Sigmoid colon (tissue), 7 donors: ENCODE data around the gene ZNF248. TPM values are rescaled to one million over a fixed set of nuclear protein-coding genes. Genes with fewer than 3 reads are reported as not detected.

ENCODE experiments used
- DNase-seq: peaks from one replicate; pipeline ENCODE4 v3.0.0-alpha.2; 2019
- H3K27ac ChIP-seq, 4 donors: fragments of 200-600 bp; sonication (generic); one replicate each; pipeline ENCODE4 v1.5.1; 2016 to 2019; ENCODE audit warnings: mild to moderate bottlenecking in 1 of 4
- H3K27me3 ChIP-seq, 3 donors: fragments of 200-600 bp; sonication (generic); one replicate each; pipeline ENCODE4 v1.5.1; 2019; ENCODE audit warnings: mild to moderate bottlenecking in 1 of 3
- H3K36me3 ChIP-seq, 4 donors: fragments of 200-600 bp; sonication (generic); one replicate each; pipeline ENCODE4 v1.5.1; 2016 to 2019
- H3K4me1 ChIP-seq, 4 donors: fragments of 200-600 bp; sonication (generic); one replicate each; pipeline ENCODE4 v1.5.1; 2017 to 2019
- H3K4me3 ChIP-seq, 4 donors: fragments of 200-600 bp; sonication (generic); one replicate each; pipeline ENCODE4 v1.5.1; 2017 to 2019; ENCODE audit warnings: mild to moderate bottlenecking in 2 of 4, moderate library complexity in 1 of 4
- H3K9me3 ChIP-seq, 4 donors: fragments of 200-600 bp in 3 of 4; sonication (generic) in 3 of 4; one replicate each; pipeline versions ENCODE4 v1.5.1 to v1.6.1; 2013 to 2019
- CTCF ChIP-seq, 4 experiments: fragments of 450-650 bp in 3 of 4; fragments of 200-600 bp in 1 of 4; IDR thresholded peaks; one replicate each; pipeline ENCODE4 v1.5.1; 2016 to 2019; ENCODE audit warnings: antibody characterized with exemption in 4 of 4, mild to moderate bottlenecking in 3 of 4, moderate library complexity in 2 of 4
- EP300 ChIP-seq, 4 donors: sonication (generic); formaldehyde crosslinking; IDR thresholded peaks; one replicate each; pipeline ENCODE4 v1.6.1; 2017; ENCODE audit warnings: antibody characterized with exemption in 4 of 4
- POLR2A ChIP-seq, 2 donors: fragments of 450-650 bp; IDR thresholded peaks; one replicate each; pipeline ENCODE4 v1.6.1; 2016; ENCODE audit warnings: antibody characterized with exemption in 2 of 2, mild to moderate bottlenecking in 2 of 2, moderate library complexity in 2 of 2
- POLR2AphosphoS5 ChIP-seq, 4 donors: sonication (generic); formaldehyde crosslinking; IDR thresholded peaks; one replicate each; pipeline ENCODE4 v1.6.1; 2017; ENCODE audit warnings: antibody characterized with exemption in 4 of 4
- WGBS, 2 donors: extraction: QIAGEN DNeasy Blood & Tissue Kit; methylation state at CpG; one replicate each; pipeline ENCODE4 v1.1.7; 2013; 5-methylcytosine and 5-hydroxymethylcytosine counted together
- intact Hi-C: fragments of 100-400 bp; cut with DNase I; formaldehyde crosslinking; loops from one replicate; pipeline ENCODE4 v1.15.1; 2023
- polyA plus RNA-seq, 3 donors: library from polyadenylated mRNA; stranded (reverse); fragments of 200-250 nt; gene quantifications; one replicate each; pipeline ENCODE4 v1.2.3, GENCODE V29; 2013
- total RNA-seq, 4 donors: library from RNA; depleted of rRNA; stranded (reverse); fragments of >200 nt; gene quantifications; one replicate each; pipeline ENCODE4 v1.1.0, GENCODE V29; 2016
- donor health status: healthy with polysubstance abuse.
- donor health status: Bipolar disorder and iron deficiency.
- donor health status: healthy.

ZNF248 gene
- total and polyA plus RNA-seq, 7 donors = 1.8 to 46.4 (median 40.2) TPM

- peaks cover 0 to 25% (median 6%) of the 10 kb centered on the region in 4 donors for H3K9me3 ChIP-seq
- intact Hi-C loops = no loop called here
- TF ChIP-seq POLR2A (IDR thresholded peaks at IDR 0.05) = no peak
- TF ChIP-seq EP300 (IDR thresholded peaks at IDR 0.05) = no peak
- no peak for TF ChIP-seq POLR2AphosphoS5 (IDR thresholded peaks at IDR 0.05)
- no peak for TF ChIP-seq CTCF (IDR thresholded peaks at IDR 0.05)
- WGBS, 2 donors = 88 to 91% methylated on average over 6 of the region's 6 CpGs
- no peaks in the 10 kb centered on the region for H3K4me1 ChIP-seq
- H3K4me3 ChIP-seq = no peak overlapping the region
- DNase-seq = no peak
- no peak overlapping the region for H3K27ac ChIP-seq
- no peaks in the 10 kb centered on the region for H3K36me3 ChIP-seq
- H3K27me3 ChIP-seq = no peaks in the 10 kb centered on the region
These were observed 80.4 kb downstream of the ZNF248 start for GRCh38 chr10:37777056-37777455.

- no peak for DNase-seq
- 90 to 92% methylated on average over 1 of the region's 1 CpG for WGBS, 2 donors
- peaks cover 0 to 16% (median 4%) of the 10 kb centered on the region in 4 donors for H3K9me3 ChIP-seq
- no peak for TF ChIP-seq POLR2A (IDR thresholded peaks at IDR 0.05)
- no peak for TF ChIP-seq POLR2AphosphoS5 (IDR thresholded peaks at IDR 0.05)
- no peak for TF ChIP-seq EP300 (IDR thresholded peaks at IDR 0.05)
- no peak for TF ChIP-seq CTCF (IDR thresholded peaks at IDR 0.05)
- H3K36me3 ChIP-seq = no peaks in the 10 kb centered on the region
- H3K27me3 ChIP-seq = no peaks in the 10 kb centered on the region
- H3K4me3 ChIP-seq = no peak overlapping the region
- no peak overlapping the region for H3K27ac ChIP-seq
- no peaks in the 10 kb centered on the region for H3K4me1 ChIP-seq
- intact Hi-C loops = no loop called here
These were observed 81.8 kb downstream of the ZNF248 start for GRCh38 chr10:37775612-37776011.

- intact Hi-C loops = no loop called here
- WGBS, 2 donors = 19 to 67% methylated on average over 5 of the region's 5 CpGs
- DNase-seq = no peak
- H3K9me3 ChIP-seq = peaks cover 0 to 13% (median 1%) of the 10 kb centered on the region in 4 donors
- H3K27me3 ChIP-seq = no peaks in the 10 kb centered on the region
- H3K27ac ChIP-seq = no peak overlapping the region
- no peak overlapping the region for H3K4me3 ChIP-seq
- H3K36me3 ChIP-seq = no peaks in the 10 kb centered on the region
- no peaks in the 10 kb centered on the region for H3K4me1 ChIP-seq
- TF ChIP-seq EP300 (IDR thresholded peaks at IDR 0.05) = no peak
- TF ChIP-seq CTCF (IDR thresholded peaks at IDR 0.05) = no peak
- TF ChIP-seq POLR2AphosphoS5 (IDR thresholded peaks at IDR 0.05) = no peak
- TF ChIP-seq POLR2A (IDR thresholded peaks at IDR 0.05) = no peak
These were observed 83.1 kb downstream of the ZNF248 start for GRCh38 chr10:37774351-37774750.

GRCh38 chr10:37765216-37765615, 92.2 kb downstream of the ZNF248 start:
- WGBS, 2 donors = 83 to 86% methylated on average over 1 of the region's 1 CpG
- intact Hi-C loops = no loop called here
- no peaks in the 10 kb centered on the region for H3K4me1 ChIP-seq
- H3K27me3 ChIP-seq = no peaks in the 10 kb centered on the region
- no peak overlapping the region for H3K27ac ChIP-seq
- peaks cover 0 to 9% (median 4%) of the 10 kb centered on the region in 4 donors for H3K9me3 ChIP-seq
- no peak overlapping the region for H3K4me3 ChIP-seq
- peaks cover 0 to 12% (median 0%) of the 10 kb centered on the region in 4 donors for H3K36me3 ChIP-seq
- DNase-seq = no peak
- no peak for TF ChIP-seq POLR2A (IDR thresholded peaks at IDR 0.05)
- TF ChIP-seq EP300 (IDR thresholded peaks at IDR 0.05) = no peak
- TF ChIP-seq POLR2AphosphoS5 (IDR thresholded peaks at IDR 0.05) = no peak
- TF ChIP-seq CTCF (IDR thresholded peaks at IDR 0.05) = no peak

- no peaks in the 10 kb centered on the region for H3K4me1 ChIP-seq
- peaks cover 0 to 23% (median 0%) of the 10 kb centered on the region in 4 donors for H3K36me3 ChIP-seq
- DNase-seq = no peak
- peaks cover 0 to 9% (median 4%) of the 10 kb centered on the region in 4 donors for H3K9me3 ChIP-seq
- TF ChIP-seq CTCF (IDR thresholded peaks at IDR 0.05) (no peak), POLR2A (IDR thresholded peaks at IDR 0.05) (no peak), EP300 (IDR thresholded peaks at IDR 0.05) (no peak), POLR2AphosphoS5 (IDR thresholded peaks at IDR 0.05) (no peak)
- intact Hi-C loops = no loop called here
- no peak overlapping the region for H3K27ac ChIP-seq
- no peak overlapping the region for H3K4me3 ChIP-seq
- no peaks in the 10 kb centered on the region for H3K27me3 ChIP-seq
- WGBS, 2 donors = 51 to 64% methylated on average over 3 of the region's 3 CpGs
These were observed 94.3 kb downstream of the ZNF248 start for GRCh38 chr10:37763132-37763531.
